DMS79 (cell line): Measurements from ENCODE around the gene SH3TC2.

Experiments used
- DNase-seq: peaks from one replicate; lab custom pipeline; 2025; lab: John Stamatoyannopoulos, UW

The SH3TC2 gene

DNA sequence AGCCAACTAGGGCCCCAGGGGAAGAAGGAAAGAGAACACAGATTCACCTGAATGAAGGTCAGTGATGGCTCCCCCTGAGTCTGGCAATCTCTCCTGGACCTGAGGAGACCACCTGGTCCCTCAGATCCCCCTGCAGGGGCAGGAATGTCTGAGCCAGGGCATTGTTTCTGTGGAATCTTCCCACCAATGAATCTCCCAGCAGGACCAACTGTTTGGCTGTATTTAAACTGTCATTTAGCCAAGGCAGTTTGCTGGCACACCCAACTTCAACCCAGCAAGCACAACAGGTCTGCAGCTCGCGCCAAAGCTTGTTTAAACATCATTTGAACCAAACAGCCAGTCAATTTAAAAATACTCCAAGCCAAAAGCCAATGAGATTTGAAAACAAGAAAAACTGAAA is 92.6 kb downstream of the SH3TC2 start:
- DNase-seq: no peak

DNA sequence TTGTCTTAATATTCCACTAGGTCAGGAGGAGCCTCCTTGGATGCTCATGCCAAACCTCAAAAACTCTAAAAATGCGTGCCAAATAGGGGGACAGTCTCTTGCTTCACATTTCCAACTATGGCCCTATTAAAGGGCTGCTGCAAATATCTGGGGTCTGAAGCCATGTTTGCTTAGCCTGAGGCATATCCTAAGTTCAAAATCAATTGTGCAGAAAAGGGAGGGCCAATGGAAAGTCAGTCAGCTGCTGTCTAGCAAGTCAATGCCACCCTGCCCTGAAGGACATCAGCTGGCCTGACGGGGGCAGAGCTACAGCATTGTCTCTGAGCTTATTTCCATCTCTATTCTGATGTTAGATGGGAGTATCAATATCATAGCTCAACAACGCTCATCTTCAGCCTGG is 93.6 kb downstream of the SH3TC2 start:
- DNase-seq: no peak

- DNase-seq: no peak
Measured at GRCh38 chr5:148968311-148968710, 94.6 kb downstream of the SH3TC2 start.

GRCh38 chr5:148967783-148968182 is 95.1 kb downstream of the SH3TC2 start:
- no peak for DNase-seq

GRCh38 chr5:148966938-148967337 is 95.9 kb downstream of the SH3TC2 start:
- no peak for DNase-seq

DNA sequence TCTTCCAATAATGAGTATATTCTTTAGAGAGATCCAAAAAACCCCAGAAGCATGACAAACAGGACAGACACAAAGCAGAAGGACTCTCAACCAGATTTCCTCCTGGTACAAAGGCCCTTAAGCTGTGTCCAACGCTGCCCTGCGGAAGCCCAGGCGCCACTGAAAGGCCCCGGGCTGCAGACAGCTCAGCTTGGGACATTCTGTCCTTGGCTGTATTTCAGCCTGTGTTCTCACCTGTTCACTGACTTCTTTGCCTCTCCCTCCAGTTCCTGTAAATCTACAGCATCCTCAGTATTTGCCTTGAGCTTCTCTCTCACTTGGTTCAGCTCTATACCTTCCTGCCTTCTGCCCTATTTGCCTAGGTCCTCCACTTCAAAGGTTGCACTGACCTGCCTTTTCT is 96.5 kb downstream of the SH3TC2 start:
- DNase-seq: no peak

DNA sequence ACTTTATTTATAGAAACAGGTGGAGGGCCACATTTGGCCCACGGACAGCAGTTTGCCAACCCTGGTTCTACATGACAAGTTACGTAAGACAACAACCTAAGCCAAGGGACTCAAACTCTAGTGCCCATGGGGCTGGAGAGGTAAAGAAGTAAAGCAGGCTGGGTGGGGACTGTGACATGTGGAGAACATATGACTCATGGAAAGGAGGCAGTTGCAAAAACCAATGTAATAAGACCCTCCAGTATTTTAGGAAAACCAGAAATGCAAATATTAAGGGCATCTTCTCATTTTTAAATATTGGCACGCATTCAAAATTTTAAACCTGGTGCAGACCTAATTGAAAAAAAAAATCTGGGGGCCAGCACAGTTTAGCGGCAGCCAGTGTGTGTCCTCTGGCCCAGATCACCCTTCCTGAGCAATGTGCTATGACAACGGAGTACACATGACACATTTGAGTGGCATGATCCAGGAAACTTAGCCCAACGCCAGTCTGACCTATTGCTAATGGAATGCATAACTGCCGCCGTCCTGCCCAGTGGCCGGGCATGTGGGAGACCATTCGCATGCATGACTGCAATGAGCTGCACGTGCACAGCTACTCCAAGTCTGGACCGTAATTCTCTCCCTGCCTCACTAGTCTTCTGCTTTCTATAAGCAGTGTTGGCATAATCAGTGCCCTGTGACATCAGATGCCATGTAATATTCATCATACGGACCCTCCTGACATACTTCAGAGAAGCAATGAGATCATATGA is 97.2 kb downstream of the SH3TC2 start:
- DNase-seq: no peak

GRCh38 chr5:148963664-148964063 is 99.2 kb downstream of the SH3TC2 start:
- no peak for DNase-seq

GRCh38 chr5:148962761-148963324 is 100.0 kb downstream of the SH3TC2 start:
- no peak for DNase-seq

GRCh38 chr5:148962200-148962550 is 100.7 kb downstream of the SH3TC2 start:
- DNase-seq: no peak

DNA sequence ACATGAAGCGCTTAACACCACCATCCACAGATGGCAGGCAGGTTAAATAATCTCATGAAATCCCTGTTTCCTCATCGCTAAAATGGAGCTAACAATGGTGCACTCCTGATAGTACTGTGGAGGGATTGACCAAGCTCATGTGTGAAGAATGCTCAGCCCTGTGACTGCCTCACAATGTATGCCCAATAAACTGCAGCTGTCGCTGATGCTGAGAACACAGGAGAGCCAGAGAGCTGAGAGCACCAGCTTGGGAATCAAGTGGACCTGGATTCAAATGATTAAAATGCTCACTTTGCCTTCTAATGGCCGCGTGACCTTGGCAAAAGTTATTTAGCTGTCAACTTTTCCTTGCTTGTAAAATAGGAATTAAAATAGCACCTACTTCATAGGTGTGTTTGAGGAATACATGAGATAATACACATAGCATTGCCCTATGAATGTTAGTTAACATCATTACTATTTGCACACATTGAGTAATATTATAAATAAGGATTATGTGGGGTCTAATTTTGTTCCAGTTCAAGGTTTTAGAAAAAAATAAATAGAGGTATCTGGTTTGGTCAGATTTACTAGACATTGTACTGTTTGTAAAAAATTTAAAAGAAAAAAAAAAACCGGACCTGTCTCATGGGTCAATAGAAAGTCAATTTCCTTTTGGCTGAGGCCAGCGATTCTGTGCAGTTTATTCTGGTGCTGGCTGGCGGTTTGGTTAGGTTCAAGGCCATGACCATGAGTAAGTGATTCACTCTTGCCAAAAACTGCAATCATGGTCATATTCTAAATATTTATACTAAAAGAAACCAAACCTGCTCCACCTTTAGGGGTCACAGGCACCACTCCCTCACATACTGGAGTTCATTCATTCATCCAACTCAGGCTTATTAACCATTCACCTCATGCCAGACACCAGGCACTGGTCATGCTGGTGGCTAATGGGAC is 101.3 kb downstream of the SH3TC2 start:
- DNase-seq: no peak

- DNase-seq: no peak
Measured at GRCh38 chr5:148960070-148960769, 102.6 kb downstream of the SH3TC2 start.

- DNase-seq: no peak
Measured at GRCh38 chr5:148957591-148958202, 105.2 kb downstream of the SH3TC2 start.

DNA sequence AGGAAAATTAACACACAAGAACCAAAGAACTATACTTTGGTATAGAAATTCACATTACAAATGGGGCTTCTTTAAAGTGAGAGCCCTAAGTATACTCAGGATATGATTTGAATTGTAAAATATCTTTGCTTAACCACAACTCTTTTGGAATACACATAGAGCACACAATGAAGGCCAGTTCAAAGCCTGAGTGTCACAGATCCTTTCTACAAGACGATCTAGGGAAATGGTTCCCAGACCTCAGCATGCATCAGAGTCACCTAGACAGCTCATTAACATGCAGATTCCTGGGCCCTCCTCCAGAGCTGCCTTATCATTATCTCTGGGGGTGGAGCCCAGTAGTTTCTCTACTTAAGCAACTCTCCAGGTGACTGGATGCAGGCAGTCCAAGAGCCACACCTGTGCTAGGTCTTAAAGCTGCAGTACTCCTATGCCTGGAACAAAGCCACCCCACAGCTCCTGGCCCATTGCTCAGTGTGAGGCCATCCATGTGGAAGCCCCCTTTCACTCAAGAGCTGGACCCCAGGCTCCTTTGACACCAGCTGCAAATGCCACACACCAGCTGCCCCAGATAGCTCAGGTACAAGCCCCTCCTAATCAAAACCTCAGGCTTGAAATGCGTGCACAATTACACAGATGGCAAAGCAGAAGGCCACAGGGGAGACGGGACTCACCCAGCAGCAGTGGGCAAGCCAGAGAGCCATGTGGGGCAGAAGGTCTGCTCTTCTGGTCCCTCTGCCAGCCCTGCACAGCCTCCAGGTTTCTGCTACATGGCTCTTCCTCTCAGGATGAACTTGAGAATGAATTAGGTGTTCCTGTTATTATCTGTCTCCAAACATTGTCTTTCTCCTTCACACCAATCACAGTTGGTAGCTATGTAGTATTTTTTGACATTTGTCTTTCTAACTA is 106.1 kb downstream of the SH3TC2 start:
- no peak for DNase-seq
